OCI-LY3 (cell line): ENCODE measurements around the gene SYNDIG1.

Experiments used
- CTCF ChIP-seq: fragments of 200-600, 300-600 bp; sonication (generic); IDR thresholded peaks from 2 replicates; pipeline ENCODE4 v1.5.1; 2014; ENCODE audit warnings: antibody characterized with exemption, low read length, low read depth
- EZH2phosphoT487 ChIP-seq: fragments of 200-600 bp; shearing (Covaris generic); IDR thresholded peaks from 2 replicates; pipeline ENCODE4 v1.6.1; 2018; ENCODE audit warnings: antibody characterized with exemption, mixed run types, low read depth

- TF ChIP-seq CTCF, result no peak
- TF ChIP-seq EZH2phosphoT487, result no peak
Measured at GRCh38 chr20:24506696-24507095, 37.3 kb downstream of the SYNDIG1 start.
